Measurements from ENCODE around the gene ACOD1. TPM values are rescaled to one million over a fixed set of nuclear protein-coding genes. Genes with fewer than 3 reads are reported as not detected.
A peak's percentile ranks its signal among the peaks of the same experiment; 100 is the strongest.

The ACOD1 gene
- total RNA-seq, 1 experiment from 2014 or later, result not detected

DNA sequence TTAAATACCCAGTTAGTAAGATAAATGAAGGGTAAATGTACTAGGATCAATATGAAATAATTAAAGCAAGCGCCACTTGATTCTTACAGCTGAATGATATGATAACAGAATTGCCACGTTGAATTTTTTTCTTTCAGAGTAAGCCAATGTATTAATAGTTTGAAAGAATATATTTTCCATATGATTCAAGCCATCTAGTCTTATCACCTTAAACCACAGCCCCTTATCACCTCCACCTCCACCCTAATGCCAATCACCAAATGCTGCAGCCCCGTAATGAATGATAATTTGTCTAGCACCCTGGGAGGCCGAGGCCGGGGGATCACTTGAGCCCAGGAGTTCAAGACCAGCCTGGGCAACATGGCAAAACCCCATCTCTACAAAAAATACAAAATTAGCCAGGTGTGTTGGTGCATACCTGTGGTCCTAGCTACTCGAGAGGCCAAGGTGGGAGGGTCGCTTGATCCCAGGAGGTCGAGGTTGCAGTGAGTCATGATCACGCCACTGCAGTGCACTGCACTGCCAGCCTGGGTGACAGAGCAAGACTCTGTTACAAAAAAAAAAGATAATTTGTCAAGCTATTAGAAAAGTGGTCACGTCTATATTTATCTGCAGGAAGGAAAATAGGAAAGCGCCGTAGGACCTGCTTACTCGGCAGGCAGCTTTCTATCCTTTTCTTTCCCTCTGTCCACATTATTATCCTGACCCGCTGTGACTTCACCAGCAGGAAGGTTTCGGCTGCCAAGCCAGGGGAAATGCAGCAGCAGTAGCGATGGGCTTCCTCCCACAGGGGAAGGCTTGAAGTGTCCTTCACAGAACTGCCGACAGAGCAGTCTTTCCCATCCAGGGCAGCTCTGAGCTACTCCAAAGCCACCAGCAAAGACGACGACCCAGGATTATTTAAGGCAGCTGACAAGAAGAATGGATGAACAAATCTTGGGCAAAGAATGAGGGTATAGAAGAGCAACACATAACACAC lies 23.8 kb downstream of the ACOD1 start:
- H3K27me3 Mint-ChIP-seq (ENCODE audit: low read depth), result no peaks in the 10 kb centered on the region; the same call in 1 of the 2 replicates
- Histone ChIP-seq H2BK12ac (ENCODE audit: insufficient read length, low read depth, low read length) (peak overlapping the region; percentile 82), H3K4me1 (ENCODE audit: insufficient read depth, low read length) (no peaks in the 10 kb centered on the region; the same call in 1 of the 2 replicates), H3K27ac (ENCODE audit: insufficient read length, low read depth, low read length) (no peak overlapping the region), H3K23ac (ENCODE audit: insufficient read length, low read depth, low read length) (no peak overlapping the region), H2BK120ac (ENCODE audit: low read depth, low read length, poor library complexity, severe bottlenecking) (no peak overlapping the region), H3K4ac (ENCODE audit: low read depth, low read length) (no peak overlapping the region), H4K8ac (replicated peaks; ENCODE audit: insufficient read length, low read depth, low read length) (no peak overlapping the region), H2AFZ (ENCODE audit: low read length) (no peak overlapping the region), H4K91ac (ENCODE audit: insufficient read length, low read depth, low read length) (no peak overlapping the region), H4K20me1 (ENCODE audit: control insufficient read depth, insufficient read depth, insufficient read length) (no peaks in the 10 kb centered on the region), H3K14ac (ENCODE audit: insufficient read depth, low read length) (no peak overlapping the region), H3K4me2 (ENCODE audit: insufficient read depth, insufficient read length, low read length) (no peak overlapping the region), H3K79me1 (ENCODE audit: insufficient read depth, low read depth, low read length, poor library complexity, severe bottlenecking) (no peaks in the 10 kb centered on the region), H2BK5ac (ENCODE audit: insufficient read length, low read length) (no peak overlapping the region), H3K27me3 (ENCODE audit: insufficient read depth, low read length) (no peaks in the 10 kb centered on the region), H3T11ph (ENCODE audit: low read length) (no peak overlapping the region), H3K23me2 (ENCODE audit: insufficient read length, low read depth, low read length, poor library complexity, severe bottlenecking) (no peaks in the 10 kb centered on the region), H3K9ac (ENCODE audit: extremely low read depth, insufficient read length, low read length) (no peak overlapping the region), H2AK5ac (ENCODE audit: insufficient read length, low read length) (no peak overlapping the region), H4K5ac (ENCODE audit: insufficient read length, low read depth, low read length) (no peak overlapping the region), H3K56ac (ENCODE audit: insufficient read length, low read depth, low read length) (no peak overlapping the region), H2BK20ac (ENCODE audit: low read depth, low read length, poor library complexity, severe bottlenecking) (no peak overlapping the region), H3K79me2 (ENCODE audit: insufficient read depth, low read length) (no peaks in the 10 kb centered on the region), H2BK15ac (ENCODE audit: low read depth, low read length) (no peak overlapping the region), H3K9me3 (ENCODE audit: control insufficient read depth, low read depth, low read length) (no peaks in the 10 kb centered on the region), H3K18ac (ENCODE audit: insufficient read length, low read depth, low read length) (peak overlapping the region; percentile 79)
- TF ChIP-seq, protein P1, sequence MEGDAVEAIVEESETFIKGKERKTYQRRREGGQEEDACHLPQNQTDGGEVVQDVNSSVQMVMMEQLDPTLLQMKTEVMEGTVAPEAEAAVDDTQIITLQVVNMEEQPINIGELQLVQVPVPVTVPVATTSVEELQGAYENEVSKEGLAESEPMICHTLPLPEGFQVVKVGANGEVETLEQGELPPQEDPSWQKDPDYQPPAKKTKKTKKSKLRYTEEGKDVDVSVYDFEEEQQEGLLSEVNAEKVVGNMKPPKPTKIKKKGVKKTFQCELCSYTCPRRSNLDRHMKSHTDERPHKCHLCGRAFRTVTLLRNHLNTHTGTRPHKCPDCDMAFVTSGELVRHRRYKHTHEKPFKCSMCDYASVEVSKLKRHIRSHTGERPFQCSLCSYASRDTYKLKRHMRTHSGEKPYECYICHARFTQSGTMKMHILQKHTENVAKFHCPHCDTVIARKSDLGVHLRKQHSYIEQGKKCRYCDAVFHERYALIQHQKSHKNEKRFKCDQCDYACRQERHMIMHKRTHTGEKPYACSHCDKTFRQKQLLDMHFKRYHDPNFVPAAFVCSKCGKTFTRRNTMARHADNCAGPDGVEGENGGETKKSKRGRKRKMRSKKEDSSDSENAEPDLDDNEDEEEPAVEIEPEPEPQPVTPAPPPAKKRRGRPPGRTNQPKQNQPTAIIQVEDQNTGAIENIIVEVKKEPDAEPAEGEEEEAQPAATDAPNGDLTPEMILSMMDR (conservative IDR thresholded peaks at IDR 0.05), result no peak
- H3K9me3 Mint-ChIP-seq, result no peaks in the 10 kb centered on the region
- peak overlapping the region in 1 of 3 experiments; percentile 93; a peak in 1 of 7 replicates for H3K27ac Mint-ChIP-seq
- no CpG with 5 or more reads among the region's 19 CpGs for whole genome bisulfite sequencing (ENCODE audit: extremely low coverage, insufficient read length, low lambda C conversion rate)
- H3K4me3 Mint-ChIP-seq, result no peak overlapping the region
- H3K36me3 Mint-ChIP-seq (ENCODE audit: insufficient read depth in 1 of 3, low read depth in 3 of 3), result no peaks in the 10 kb centered on the region
- DNase-seq, result peak; percentile 33
- peaks cover 12 to 14% of the 10 kb centered on the region in 2 experiments for H3K4me1 Mint-ChIP-seq

Measured in H9 (cell line).